ENCODE data around the gene TNFRSF13B. TPM values are rescaled to one million over a fixed set of nuclear protein-coding genes. Genes with fewer than 3 reads are reported as not detected.
"Not testable (repeated sequence)": the region's sequence is repeated elsewhere in the genome, so short reads cannot be mapped to it uniquely, and the experiment has no call there.

Gene TNFRSF13B
- total RNA-seq, 1 experiment from 2014 or later: not detected

GRCh38 chr17:17007891-17008290 lies 36.0 kb upstream of the TNFRSF13B start:
- H2AFZ ChIP-seq (ENCODE audit: low read length); H3F3A ChIP-seq (ENCODE audit: low read length, unreplicated experiment); H3K27me3 ChIP-seq (ENCODE audit: low read length); CTCF ChIA-PET; DNase-seq; BruUV-seq (replicated peaks); H3K9ac ChIP-seq (ENCODE audit: low read length); H3K4me3 ChIP-seq (ENCODE audit: low read length); H3K27ac ChIP-seq (ENCODE audit: low read length); H3K9me2 ChIP-seq (replicated peaks; ENCODE audit: low read length); H3K9me3 ChIP-seq (ENCODE audit: low read length); H4K20me1 ChIP-seq (ENCODE audit: low read length); ATAC-seq; H3K36me3 ChIP-seq (ENCODE audit: low read depth, low read length); H3K4me2 ChIP-seq (ENCODE audit: low read length); POLR2A ChIA-PET (ENCODE audit: unreplicated experiment): not testable (repeated sequence)
- intact Hi-C loops (cut with micrococcal nuclease): loop anchor here (10.0 kb wide), 1 partner anchor 147 kb away; no protein-coding TSS in a partner anchor
- H3K4me1 ChIP-seq (ENCODE audit: insufficient read depth, low read length): peaks cover 35% of the 10 kb centered on the region
- peaks cover 11% of the 10 kb centered on the region for H3K79me2 ChIP-seq (ENCODE audit: low read length)

GRCh38 chr17:17004997-17005614 lies 33.2 kb upstream of the TNFRSF13B start:
- ATAC-seq; H3K36me3 ChIP-seq (ENCODE audit: low read depth, low read length); H3K27ac ChIP-seq (ENCODE audit: low read length); POLR2A ChIA-PET (ENCODE audit: unreplicated experiment); H3K79me2 ChIP-seq (ENCODE audit: low read length); H3K9me3 ChIP-seq (ENCODE audit: low read length); H3K4me3 ChIP-seq (ENCODE audit: low read length); H3K9ac ChIP-seq (ENCODE audit: low read length); H3K9me2 ChIP-seq (replicated peaks; ENCODE audit: low read length); H3F3A ChIP-seq (ENCODE audit: low read length, unreplicated experiment); H4K20me1 ChIP-seq (ENCODE audit: low read length); H2AFZ ChIP-seq (ENCODE audit: low read length); CTCF ChIA-PET; H3K27me3 ChIP-seq (ENCODE audit: low read length); BruUV-seq (replicated peaks); DNase-seq; H3K4me2 ChIP-seq (ENCODE audit: low read length): not testable (repeated sequence)
- intact Hi-C loops (cut with micrococcal nuclease): loop anchor here (5.0 to 10.0 kb wide), 2 partner anchors 42 to 150 kb away; no protein-coding TSS in a partner anchor
- peaks cover 24% of the 10 kb centered on the region for H3K4me1 ChIP-seq (ENCODE audit: insufficient read depth, low read length)

- H2AFZ ChIP-seq (ENCODE audit: low read length): no peak overlapping the region
- peaks cover 8% of the 10 kb centered on the region for H3K79me2 ChIP-seq (ENCODE audit: low read length)
- H3K27me3 ChIP-seq (ENCODE audit: low read length): no peaks in the 10 kb centered on the region
- ATAC-seq: no peak
- no TSS peak for BruUV-seq (replicated peaks)
- H3K4me1 ChIP-seq (ENCODE audit: insufficient read depth, low read length): peaks cover 18% of the 10 kb centered on the region
- intact Hi-C loops (cut with micrococcal nuclease): loop anchor here (5.0 to 10.0 kb wide), 2 partner anchors 43 to 150 kb away; no protein-coding TSS in a partner anchor
- H3K4me2 ChIP-seq (ENCODE audit: low read length): no peak overlapping the region
- no peak for TF ChIP-seq EZH2 (IDR thresholded peaks at IDR 0.05; ENCODE audit: low read length, unreplicated experiment)
- no peak for TF ChIP-seq EZH2phosphoT487 (IDR thresholded peaks at IDR 0.05; ENCODE audit: borderline replicate concordance, low read length)
- TF ChIP-seq CTCF (conservative IDR thresholded peaks at IDR 0.05; ENCODE audit: low read depth, low read length): no peak
- no peaks in the 10 kb centered on the region for H4K20me1 ChIP-seq (ENCODE audit: low read length)
- H3K36me3 ChIP-seq (ENCODE audit: low read depth, low read length): no peaks in the 10 kb centered on the region
- DNase-seq: no peak
- H3K4me3 ChIP-seq (ENCODE audit: low read length): no peak overlapping the region
- no peak overlapping the region for H3K27ac ChIP-seq (ENCODE audit: low read length)
- no peaks in the 10 kb centered on the region for H3K9me2 ChIP-seq (replicated peaks; ENCODE audit: low read length)
- H3K9me3 ChIP-seq (ENCODE audit: low read length): no peaks in the 10 kb centered on the region
- H3K9ac ChIP-seq (ENCODE audit: low read length): no peak overlapping the region
- ChIA-PET POLR2A (ENCODE audit: unreplicated experiment) (no interaction called here), CTCF (no interaction called here)
- no peaks in the 10 kb centered on the region for H3F3A ChIP-seq (ENCODE audit: low read length, unreplicated experiment)
These were observed 32.5 kb upstream of the TNFRSF13B start for GRCh38 chr17:17004251-17004996.

- BruUV-seq (replicated peaks); H3K9me2 ChIP-seq (replicated peaks; ENCODE audit: low read length); H3K9ac ChIP-seq (ENCODE audit: low read length); H3K27ac ChIP-seq (ENCODE audit: low read length); H3K4me1 ChIP-seq (ENCODE audit: insufficient read depth, low read length); H3K79me2 ChIP-seq (ENCODE audit: low read length); H3F3A ChIP-seq (ENCODE audit: low read length, unreplicated experiment); H3K36me3 ChIP-seq (ENCODE audit: low read depth, low read length); H3K27me3 ChIP-seq (ENCODE audit: low read length); ATAC-seq; CTCF ChIA-PET; POLR2A ChIA-PET (ENCODE audit: unreplicated experiment); H3K4me2 ChIP-seq (ENCODE audit: low read length); DNase-seq; H3K9me3 ChIP-seq (ENCODE audit: low read length); H4K20me1 ChIP-seq (ENCODE audit: low read length); H2AFZ ChIP-seq (ENCODE audit: low read length); H3K4me3 ChIP-seq (ENCODE audit: low read length): not testable (repeated sequence)
- intact Hi-C loops (cut with micrococcal nuclease): loop anchor here (5.0 to 10.0 kb wide), 2 partner anchors 44 to 152 kb away; no protein-coding TSS in a partner anchor
These were observed 31.1 kb upstream of the TNFRSF13B start for GRCh38 chr17:17002731-17003715.
